Measurements from ENCODE around the gene ABL2.
"Not testable (repeated sequence)": the region's sequence is repeated elsewhere in the genome, so short reads cannot be mapped to it uniquely, and the experiment has no call there.

The ABL2 gene

GRCh38 chr1:179143322-179143721 lies 86.2 kb downstream of the ABL2 start:
- DNase-seq (ENCODE audit: extremely low read depth, insufficient read length), result no peak
- TF ChIP-seq, protein P1, sequence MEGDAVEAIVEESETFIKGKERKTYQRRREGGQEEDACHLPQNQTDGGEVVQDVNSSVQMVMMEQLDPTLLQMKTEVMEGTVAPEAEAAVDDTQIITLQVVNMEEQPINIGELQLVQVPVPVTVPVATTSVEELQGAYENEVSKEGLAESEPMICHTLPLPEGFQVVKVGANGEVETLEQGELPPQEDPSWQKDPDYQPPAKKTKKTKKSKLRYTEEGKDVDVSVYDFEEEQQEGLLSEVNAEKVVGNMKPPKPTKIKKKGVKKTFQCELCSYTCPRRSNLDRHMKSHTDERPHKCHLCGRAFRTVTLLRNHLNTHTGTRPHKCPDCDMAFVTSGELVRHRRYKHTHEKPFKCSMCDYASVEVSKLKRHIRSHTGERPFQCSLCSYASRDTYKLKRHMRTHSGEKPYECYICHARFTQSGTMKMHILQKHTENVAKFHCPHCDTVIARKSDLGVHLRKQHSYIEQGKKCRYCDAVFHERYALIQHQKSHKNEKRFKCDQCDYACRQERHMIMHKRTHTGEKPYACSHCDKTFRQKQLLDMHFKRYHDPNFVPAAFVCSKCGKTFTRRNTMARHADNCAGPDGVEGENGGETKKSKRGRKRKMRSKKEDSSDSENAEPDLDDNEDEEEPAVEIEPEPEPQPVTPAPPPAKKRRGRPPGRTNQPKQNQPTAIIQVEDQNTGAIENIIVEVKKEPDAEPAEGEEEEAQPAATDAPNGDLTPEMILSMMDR (IDR thresholded peaks at IDR 0.05; ENCODE audit: insufficient read depth, low read length, poor library complexity, severe bottlenecking), result no peak
- Histone ChIP-seq H3K27me3 (replicated peaks; ENCODE audit: control insufficient read depth, insufficient read depth, low read length) (no peaks in the 10 kb centered on the region), H3K36me3 (ENCODE audit: control insufficient read depth, insufficient read depth, low read length) (no peaks in the 10 kb centered on the region), H3K4me3 (replicated peaks; ENCODE audit: low read depth, low read length) (no peak overlapping the region)

- Histone ChIP-seq H3K36me3 (ENCODE audit: control insufficient read depth, insufficient read depth, low read length) (no peaks in the 10 kb centered on the region), H3K4me3 (replicated peaks; ENCODE audit: low read depth, low read length) (no peak overlapping the region), H3K27me3 (replicated peaks; ENCODE audit: control insufficient read depth, insufficient read depth, low read length) (no peaks in the 10 kb centered on the region)
- no peak for DNase-seq (ENCODE audit: extremely low read depth, insufficient read length)
- TF ChIP-seq, protein P1 (IDR thresholded peaks at IDR 0.05; ENCODE audit: insufficient read depth, low read length, poor library complexity, severe bottlenecking), result no peak
Observed at GRCh38 chr1:179142889-179143299, 86.6 kb downstream of the ABL2 start.

- TF ChIP-seq, protein P1 (IDR thresholded peaks at IDR 0.05; ENCODE audit: insufficient read depth, low read length, poor library complexity, severe bottlenecking), result no peak
- Histone ChIP-seq H3K27me3 (replicated peaks; ENCODE audit: control insufficient read depth, insufficient read depth, low read length) (no peaks in the 10 kb centered on the region), H3K4me3 (replicated peaks; ENCODE audit: low read depth, low read length) (no peak overlapping the region), H3K36me3 (ENCODE audit: control insufficient read depth, insufficient read depth, low read length) (no peaks in the 10 kb centered on the region)
- no peak for DNase-seq (ENCODE audit: extremely low read depth, insufficient read length)
Observed at GRCh38 chr1:179141592-179142251, 87.8 kb downstream of the ABL2 start.

- not testable (repeated sequence) for H3K36me3 ChIP-seq (ENCODE audit: control insufficient read depth, insufficient read depth, low read length); DNase-seq (ENCODE audit: extremely low read depth, insufficient read length); H3K4me3 ChIP-seq (replicated peaks; ENCODE audit: low read depth, low read length); H3K27me3 ChIP-seq (replicated peaks; ENCODE audit: control insufficient read depth, insufficient read depth, low read length)
Observed at GRCh38 chr1:179138755-179139154, 90.7 kb downstream of the ABL2 start.

- TF ChIP-seq, protein P1 (IDR thresholded peaks at IDR 0.05; ENCODE audit: insufficient read depth, low read length, poor library complexity, severe bottlenecking), result no peak
- no peak overlapping the region for H3K4me3 ChIP-seq (replicated peaks; ENCODE audit: low read depth, low read length)
- H3K36me3 ChIP-seq (ENCODE audit: control insufficient read depth, insufficient read depth, low read length), result no peaks in the 10 kb centered on the region
- no peaks in the 10 kb centered on the region for H3K27me3 ChIP-seq (replicated peaks; ENCODE audit: control insufficient read depth, insufficient read depth, low read length)
- no peak for DNase-seq (ENCODE audit: extremely low read depth, insufficient read length)
Observed at GRCh38 chr1:179137617-179138255, 91.7 kb downstream of the ABL2 start.

GRCh38 chr1:179135707-179136106 lies 93.8 kb downstream of the ABL2 start:
- H3K36me3 ChIP-seq (ENCODE audit: control insufficient read depth, insufficient read depth, low read length); DNase-seq (ENCODE audit: extremely low read depth, insufficient read length); H3K27me3 ChIP-seq (replicated peaks; ENCODE audit: control insufficient read depth, insufficient read depth, low read length); H3K4me3 ChIP-seq (replicated peaks; ENCODE audit: low read depth, low read length): not testable (repeated sequence)

- H3K27me3 ChIP-seq (replicated peaks; ENCODE audit: control insufficient read depth, insufficient read depth, low read length); DNase-seq (ENCODE audit: extremely low read depth, insufficient read length); H3K4me3 ChIP-seq (replicated peaks; ENCODE audit: low read depth, low read length); H3K36me3 ChIP-seq (ENCODE audit: control insufficient read depth, insufficient read depth, low read length): not testable (repeated sequence)
Observed at GRCh38 chr1:179135168-179135567, 94.3 kb downstream of the ABL2 start.

All from GM06990 (cell line).